GM21529 (cell line): ENCODE data around the gene CNTFR.

Source experiments
- ATAC-seq: cut with Tn5 transposase; IDR thresholded peaks from one replicate; pipeline ENCODE4 v1.9.1; 2021; ENCODE audit not compliant: unreplicated experiment

CNTFR gene

DNA sequence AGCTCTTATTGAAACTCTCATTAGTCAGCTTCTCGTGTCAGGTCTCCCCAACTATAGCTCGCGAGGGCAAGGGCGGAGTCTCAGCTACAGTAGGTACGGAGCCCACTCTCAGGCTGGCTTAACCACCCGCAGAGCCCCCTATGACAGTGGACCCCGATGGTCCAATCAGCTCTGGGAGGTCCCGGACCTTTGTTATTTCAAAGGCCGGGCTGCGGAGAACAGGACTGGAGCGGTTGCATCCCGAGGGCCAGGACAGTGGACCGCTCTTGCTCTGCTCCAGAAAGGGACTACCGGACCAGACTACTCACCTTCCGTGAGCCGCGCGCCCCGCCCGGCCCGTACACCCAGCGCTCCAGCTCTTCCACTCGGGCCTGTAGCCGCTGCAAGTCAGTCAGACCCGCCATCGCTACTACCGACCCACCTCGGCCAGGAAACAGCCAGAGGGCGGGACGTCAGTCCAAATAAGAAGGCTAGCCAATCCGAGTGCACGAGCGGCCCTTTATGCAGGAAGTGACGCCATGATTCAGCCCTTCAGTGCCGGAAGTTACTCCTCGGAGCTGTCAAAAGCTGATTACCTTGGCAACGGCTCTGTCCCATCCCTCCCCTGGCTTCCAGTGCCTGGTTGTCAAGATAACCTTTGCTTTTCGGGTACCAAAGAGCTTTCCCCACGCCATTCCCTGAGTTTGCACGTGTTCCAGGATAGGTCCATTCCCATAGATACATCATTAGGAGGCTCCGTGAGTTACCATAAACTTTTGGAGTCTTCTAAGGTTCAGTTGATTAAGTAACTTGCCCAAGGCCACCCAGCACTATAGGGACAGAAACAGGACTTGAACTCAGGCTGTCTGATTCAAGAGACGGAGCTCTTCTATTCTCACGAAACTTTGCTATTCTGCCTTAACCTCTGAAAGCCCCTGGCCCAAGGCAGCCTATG lies 30.8 kb upstream of the CNTFR start, which contains the start of gene DCTN3:
Gene DCTN3, minus strand, starts transcription at position 435 of the 934 bp plus-strand sequence. Its CDS starts 31 bp downstream, at position 404.
- peak; percentile 100 for ATAC-seq

DNA sequence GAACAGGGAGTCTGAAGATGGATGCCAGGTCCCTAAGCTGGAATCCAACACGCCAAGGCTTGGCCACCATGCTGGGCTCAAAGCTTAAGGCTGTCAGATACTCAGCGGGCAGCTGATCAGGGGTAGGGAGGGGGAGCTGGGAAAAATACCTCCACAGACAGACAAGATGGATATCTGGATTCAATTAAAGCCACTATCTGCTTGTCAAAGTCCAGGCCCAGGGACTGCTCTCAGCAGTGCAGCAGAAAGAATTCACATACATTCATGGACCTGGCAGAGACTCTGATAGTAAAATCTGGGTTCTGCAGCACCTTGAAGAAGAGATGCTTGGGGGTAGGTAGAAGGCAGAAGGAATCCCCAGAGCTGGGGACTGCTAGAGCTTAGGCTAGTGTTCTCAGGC lies 25.6 kb upstream of the CNTFR start:
- ATAC-seq: no peak

DNA sequence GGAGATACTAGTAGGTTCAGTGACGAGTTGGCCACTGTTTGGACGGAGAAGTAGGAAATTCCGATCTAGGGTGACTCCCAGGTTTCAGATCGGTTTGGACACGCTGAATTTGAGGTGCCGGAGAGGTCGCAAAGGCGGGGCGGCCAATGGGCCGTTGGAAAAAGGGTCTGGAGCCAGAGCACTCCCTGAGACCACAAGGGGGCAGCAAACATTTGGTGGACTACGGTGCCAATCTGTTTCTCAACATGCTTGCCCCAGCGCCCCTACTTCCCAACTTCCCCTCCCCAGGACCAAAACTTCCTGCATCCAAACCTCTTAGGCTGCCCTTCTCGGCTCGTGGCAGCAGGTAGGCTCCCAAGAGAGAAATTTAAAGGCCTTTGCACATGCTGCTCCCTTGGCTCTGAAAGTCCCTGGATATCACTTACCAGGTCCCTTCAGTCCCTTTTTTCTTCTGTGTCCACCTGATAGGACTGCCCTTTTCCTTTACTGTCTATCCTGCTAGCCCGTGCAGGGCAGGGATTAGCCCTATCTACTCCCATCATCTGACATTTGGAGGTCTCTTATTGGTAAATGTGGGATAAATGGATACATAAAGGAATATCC lies 23.4 kb upstream of the CNTFR start:
- ATAC-seq: peak; percentile 38

DNA sequence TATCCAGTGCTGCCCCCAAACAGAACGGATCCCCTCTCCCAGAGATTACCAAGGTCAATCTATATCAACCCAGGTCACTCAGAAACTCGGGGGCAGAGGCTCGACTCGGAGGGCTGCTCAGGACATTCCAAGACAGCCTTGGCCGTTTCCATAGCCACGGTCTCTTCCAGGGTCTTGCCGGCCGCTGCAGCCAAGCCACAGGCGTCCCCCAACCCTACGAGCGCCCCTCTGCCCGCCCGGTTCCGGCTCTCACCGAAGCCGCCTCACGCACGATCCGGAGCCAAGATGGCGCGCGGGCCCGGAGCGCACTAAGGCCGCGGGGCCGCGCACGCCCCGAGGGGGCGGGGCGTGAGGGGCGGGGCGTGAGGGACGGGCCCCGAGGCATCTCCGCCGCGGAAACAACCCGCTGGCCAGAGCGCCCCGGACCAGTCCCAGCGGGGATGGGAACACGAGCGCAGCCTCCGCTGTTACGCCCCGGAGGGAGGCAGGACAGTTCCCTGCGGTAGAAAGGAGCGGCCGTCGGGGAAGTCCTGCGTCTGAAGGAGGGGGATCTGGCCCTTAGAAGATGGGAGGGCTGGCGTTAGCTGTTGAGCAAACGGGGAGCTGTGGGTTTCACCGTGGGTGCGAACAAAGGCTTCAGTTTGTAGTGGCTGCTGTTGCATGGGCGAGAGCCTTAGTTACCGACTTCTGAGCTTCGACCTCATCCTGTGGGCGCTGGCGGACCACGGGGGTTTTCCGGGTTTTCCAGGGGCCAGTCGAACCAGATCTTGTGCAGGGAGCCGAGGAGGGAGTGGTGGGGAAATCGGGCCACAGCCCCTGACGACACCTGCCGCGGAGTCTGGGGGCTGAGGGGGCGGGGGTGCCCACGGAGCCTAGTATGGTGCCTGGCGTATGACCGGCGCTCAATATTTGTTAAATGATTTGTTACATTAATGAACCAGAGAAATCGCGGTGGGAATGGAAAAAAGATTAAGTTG lies 22.6 kb upstream of the CNTFR start, which contains the start of gene RPP25L:
Gene RPP25L, minus strand, starts transcription at position 287 of the 977 bp plus-strand sequence. CDS start 801 bp downstream, outside the sequence.
- peak; percentile 89 for ATAC-seq

DNA sequence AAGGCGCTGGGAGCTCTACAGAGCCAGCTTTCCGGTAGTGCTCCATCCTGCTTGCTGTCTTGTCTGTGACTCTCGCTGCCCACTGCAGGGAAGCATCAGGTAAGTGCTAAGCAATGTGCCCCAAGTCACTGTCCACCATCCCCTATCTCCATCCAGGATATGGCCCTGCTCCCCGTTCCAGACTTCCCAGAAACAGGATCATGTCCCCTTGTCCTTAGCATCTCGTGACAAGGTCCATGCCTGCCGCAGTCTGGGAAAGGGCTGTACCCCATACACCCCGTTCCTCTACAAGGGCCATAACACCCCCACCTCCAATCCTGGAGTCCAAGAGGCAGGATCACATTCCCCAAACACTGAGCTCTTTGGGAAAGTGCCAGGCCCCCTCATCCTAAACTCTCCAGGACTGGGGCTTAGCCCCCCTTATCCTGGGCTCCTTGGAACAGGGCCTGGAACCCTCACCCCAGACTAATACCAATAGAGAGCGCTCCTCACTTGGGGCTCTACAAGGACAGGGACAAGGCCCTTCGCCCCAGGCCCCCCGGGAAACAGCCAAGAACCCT lies 21.8 kb upstream of the CNTFR start:
- ATAC-seq: peak; percentile 13

DNA sequence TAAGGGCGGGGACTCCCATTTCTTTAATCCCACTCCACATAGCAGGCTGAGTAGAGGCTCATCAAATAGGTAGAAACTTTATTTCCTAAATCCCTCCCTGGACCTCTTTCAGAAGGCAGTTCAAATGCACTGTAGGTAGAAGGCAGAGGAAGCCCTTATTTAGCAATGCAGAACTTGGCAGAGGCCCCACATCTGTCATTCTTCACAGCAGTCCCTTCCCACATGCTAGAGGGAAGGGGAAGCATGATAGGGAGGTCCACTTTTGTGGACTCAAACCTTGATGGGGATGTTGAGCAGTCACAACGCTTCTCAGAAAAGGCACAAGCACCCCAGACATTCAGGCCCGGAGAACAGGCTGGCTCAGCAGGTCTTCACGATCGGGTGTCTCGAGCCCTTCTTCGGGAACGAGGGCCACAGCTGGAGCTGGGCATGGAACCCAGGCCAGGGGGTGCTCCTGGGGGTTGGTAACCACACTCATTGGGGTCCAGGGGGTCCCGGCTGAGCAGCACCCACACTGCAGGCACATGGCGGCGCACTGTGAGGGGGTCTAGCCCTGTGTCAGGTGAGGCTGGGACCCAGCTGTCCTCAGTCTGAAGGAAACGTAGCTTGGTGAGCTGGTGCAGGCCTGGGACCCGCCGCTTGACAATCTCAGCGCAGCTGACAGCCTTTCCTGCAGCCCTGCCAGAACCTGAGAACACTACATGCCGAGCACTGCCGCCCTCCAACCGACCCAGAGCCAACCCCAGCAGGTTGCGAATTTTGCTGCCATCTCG lies 21.1 kb upstream of the CNTFR start:
- no peak for ATAC-seq

DNA sequence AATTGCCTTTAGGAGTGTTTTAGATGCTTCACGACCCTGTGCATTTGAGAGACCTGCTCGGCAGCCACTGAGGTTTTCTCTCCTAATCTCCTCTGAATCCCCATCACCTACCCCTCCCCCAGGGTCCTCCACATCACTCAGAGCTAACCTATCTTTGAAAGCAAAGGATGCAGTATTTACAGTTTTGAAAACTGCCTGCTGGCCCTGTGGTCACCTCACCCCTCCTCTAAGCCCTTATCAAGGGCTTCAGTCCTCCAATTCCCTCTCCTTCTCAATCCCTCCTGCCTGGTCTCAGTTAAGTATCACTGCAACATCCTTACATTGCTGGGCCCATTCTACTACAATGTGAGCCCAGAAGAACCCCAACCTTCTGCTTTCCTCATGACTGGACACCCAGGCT lies 17.8 kb upstream of the CNTFR start:
- ATAC-seq: no peak

DNA sequence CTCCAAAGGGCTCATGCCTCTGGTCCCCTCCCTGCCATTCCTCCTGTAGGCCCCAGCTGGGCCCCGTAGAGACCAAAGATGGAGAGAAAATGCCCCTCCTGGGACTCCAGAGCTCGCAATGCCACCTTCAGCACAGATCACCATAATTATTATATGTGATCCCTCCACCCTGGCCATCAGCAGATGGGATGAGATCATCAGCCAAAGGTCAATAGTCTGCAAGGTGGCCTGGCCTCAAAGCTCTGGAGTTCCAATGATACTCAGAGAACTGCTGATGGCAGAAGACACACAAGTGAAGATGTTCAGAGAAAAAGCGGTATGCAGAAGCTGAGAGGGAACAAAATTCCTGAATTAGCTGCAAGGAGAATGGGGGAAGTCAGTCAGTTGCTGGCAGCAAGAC lies 17.4 kb upstream of the CNTFR start:
- ATAC-seq: no peak

DNA sequence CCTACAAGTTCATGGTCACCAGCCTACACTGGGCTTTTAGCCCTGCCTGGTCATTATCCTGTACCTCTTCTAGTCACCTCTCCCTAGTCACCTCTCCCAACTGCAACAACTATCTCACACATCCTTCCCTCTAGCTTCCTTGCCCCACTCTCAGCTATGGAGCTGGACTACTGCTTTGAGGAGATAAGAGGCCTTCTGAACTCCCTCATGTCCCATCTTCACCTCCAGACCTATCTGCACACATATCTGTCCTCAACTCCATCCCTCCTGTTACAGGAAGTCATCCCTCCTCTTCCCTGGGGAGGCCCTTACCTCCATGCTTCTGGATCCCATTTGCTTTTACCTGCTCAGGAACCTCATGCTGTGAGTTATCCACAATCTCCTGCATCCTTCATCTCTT lies 16.7 kb upstream of the CNTFR start:
- no peak for ATAC-seq

DNA sequence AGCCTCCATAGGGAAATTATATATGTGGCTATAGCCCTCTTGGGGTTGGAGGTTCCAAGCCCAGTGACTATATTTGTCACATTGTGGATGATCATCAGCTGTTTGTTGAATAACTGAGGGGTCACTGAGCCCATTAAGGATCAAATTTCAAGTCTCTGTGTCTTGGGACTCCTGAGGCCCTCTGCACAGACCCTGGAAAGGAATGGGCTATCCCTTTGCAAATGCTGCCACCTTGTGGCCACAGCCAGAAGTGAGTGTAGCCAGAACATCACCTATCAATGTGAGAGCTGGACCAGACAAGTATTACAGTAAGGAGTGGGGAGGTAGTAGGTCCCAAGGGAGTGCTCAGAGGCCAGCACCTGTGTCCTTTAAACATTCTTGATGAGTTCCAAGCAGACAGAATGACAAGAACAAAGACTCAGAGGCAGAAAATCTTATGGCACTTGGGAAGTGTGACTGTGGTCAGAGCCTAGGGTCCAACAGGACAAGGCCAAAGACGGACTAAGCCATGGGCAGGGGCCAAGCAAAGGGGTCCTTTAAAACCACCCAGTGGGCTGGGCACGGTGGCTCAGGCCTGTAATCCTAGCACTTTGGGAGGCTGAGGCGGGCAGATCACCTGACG lies 14.2 kb upstream of the CNTFR start:
- ATAC-seq: peak; percentile 79

DNA sequence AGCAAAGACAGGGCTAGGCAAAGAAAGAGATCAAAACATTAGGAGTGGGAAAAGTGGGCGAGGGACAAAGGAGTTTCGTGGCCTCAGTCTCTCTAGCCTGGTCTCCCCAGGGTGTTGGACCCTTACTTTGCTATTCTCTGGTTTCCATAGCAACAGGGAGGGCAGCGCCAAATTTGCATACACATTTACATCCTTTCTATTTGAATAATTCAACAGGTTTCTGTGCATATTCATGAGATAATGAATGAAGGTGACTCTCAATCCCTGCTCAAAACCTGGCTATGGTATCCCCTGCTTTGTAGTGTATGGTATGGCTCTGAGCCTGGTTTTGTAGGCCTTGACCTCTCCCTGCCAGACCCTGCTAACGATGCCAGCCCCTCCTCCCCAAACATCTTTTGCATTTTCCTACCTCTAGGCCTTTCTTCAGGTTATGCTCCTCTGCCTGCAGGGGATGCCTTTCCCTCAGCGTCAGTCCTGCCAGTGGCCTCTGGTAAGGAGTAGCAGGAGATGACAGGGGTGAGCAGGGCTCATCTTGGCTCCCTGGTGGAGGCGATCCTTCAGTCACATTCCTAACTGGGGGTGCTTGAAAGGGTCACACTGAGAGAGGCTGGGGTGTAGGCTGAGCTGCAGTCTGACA lies 12.5 kb upstream of the CNTFR start:
- no peak for ATAC-seq

DNA sequence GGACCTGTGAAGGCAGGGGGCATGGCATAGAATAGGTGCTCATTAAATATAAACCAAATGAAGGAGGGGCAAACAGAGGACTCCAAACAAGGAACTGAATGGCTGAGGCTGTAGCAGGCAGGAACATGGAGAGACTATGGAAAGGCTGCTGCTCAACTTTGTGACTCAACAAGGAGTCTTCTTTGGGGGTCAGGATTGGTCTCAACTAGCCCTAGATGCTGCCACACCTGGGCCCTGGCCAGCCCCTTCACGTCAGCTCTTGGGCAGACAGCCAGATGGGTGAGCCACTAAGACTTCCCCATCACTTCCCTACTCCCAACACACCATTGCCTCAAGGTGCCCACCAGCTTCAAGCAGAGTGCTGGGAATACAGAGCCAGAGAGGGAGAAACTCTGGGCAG lies 11.4 kb upstream of the CNTFR start:
- no peak for ATAC-seq

DNA sequence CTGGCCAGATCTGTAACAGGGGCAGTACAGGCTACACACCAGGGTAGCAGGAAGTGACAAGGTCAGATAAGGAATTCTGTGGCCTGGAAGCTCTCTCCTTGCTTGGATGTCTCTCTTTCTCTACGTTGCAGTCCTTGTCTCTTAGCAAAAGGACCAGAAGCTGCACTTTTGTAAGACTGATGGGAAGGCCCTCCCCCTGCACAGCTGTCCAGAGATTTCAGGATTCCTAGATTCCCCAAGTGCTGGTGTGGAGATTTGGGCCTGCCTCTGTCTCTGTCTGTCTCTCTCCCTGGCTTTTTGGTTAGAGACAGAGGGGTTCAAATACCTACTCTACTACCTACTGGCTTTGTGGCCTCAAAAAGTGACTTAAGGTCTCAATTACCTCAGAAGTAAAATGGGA lies 10.0 kb upstream of the CNTFR start:
- no peak for ATAC-seq

DNA sequence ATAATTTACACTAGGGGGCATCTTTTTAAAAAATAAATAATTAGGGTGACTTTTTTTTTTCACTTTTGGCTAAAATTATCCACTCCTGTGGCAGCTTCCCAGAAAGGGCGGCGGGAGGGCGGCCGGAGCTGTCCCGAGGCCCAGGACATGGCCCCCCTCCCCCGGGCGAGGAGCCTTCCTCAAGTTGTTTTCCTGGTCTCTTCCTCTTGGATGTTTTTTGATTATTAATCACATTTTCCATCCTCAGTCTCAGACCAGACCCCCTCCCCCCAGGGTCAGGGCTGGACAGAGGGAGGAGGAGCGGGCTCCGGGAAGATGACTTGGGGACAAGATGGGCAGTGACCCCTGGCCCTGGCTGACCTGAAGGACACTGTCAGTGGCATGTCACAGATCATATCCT lies 4.7 kb upstream of the CNTFR start:
- ATAC-seq: no peak

DNA sequence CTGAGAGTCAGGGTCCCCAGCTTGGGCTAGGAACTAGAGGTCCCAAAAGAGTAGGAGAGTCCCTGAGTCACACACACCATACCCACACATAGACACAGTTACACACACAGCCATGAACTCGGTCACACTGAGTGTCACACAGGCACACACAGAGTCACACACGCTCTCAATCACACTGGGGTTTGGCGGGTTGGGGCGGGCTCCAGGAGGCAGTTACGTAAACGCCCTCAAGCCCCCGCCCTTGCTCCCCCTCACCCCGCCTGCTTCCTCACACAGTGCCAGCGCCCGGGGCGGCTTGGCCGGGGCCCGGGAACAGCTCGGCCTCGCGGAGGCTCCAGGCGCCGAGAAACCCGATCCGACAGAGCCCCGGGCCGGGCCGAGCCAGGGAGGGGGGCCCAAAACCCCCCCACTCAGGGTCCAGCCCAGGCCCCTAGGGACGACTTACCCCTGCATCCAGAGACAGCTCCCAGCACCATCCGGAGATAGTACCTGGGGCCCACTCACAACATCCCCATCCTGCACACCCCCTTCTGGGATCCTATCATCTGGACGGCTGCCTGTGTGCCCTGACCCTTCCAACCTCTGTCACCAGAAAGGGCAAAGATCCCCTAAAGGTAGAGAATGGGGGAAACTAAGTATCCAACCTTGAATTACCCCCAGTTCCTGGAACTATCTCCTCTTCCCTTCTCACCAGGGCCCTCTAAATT lies 3.5 kb upstream of the CNTFR start:
- ATAC-seq: no peak

DNA sequence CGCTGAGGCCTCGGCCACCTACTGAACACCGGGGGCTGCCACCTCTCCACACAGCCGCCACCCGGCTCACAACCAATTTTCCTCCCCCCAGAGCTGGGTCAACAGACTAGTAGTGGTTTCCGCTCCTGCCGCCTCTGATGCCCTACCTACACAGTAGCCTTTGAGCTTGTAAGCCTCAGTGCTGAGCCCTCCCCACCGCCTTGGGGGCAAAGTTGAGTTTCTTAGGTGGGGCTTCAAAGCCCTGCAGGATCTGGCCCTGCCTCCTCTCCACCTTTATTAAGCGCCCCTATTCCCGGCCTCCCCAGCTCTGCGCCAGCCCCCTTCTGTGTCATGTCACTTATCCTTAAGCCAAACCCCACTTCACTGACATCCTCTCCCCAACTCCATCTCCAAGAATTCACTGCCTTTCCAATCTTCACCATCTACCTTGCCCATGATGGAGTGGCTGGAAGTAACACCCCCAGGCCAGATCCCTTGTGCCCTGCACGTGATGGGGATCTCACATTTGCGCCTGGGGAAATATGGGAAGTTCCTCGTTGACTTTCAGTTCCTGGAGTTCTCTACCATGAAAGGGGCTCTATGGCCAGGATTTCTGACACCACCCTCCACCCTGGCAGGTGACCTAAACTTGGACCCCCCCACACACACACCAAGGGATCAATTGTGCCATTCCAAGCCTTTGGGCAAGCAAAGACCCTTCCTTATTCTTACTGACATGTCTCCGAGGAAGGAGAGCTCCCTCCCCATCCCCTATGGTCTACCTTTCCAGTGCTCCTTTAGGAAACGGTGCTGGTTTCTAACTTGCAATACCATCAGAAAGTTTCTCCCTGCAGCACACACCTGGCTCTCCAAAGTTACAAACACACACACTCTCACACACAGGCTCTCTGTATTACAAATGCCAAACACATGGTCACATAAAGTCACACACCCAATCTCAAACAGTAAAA lies 2.7 kb upstream of the CNTFR start:
- no peak for ATAC-seq

DNA sequence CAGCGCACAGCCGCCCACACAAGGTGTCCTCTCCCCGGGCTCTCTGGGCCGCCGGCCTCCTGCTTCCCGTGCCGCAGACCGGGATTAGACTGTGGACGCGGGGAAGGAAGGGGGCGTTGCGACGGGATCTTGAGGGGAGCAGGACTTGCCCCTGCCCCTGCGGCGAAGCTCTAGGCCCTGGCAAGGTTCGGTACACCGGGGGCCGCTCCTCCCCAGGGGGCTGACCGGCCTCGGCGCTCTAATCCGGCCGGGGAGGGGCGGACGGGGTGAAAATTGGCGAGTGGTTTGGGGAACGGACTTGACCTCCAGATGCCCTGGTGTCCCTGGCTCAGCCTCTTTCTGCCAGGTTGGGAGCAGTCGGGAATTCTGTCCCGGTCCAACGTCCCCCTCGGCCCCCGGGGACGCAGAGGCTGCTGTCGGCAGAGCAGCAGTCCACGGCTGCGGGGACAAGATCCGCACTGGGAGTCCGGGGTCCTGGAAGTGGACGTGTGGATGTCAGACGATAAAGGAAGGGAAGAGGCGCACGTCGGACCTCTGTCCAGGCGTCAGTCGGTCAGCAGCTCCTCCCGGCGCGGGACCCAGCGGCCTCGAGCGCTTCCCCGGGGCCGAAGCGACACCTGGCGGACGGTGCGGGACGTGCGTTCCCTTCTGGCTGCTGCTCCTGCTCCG lies 1.9 kb upstream of the CNTFR start:
- peak; percentile 75 for ATAC-seq
